ENCODE data around the gene LPCAT1. TPM values are rescaled to one million over a fixed set of nuclear protein-coding genes. Genes with fewer than 3 reads are reported as not detected.

LPCAT1 gene
- total RNA-seq, 1 experiment from 2014 or later: 59.8 TPM

- Histone ChIP-seq H3K9me3 (ENCODE audit: control insufficient read depth, insufficient read depth, low read depth, low read length) (no peaks in the 10 kb centered on the region), H3K4me3 (ENCODE audit: low read depth in 2 of 2, low read length in 2 of 2) (no peak overlapping the region), H3K36me3 (ENCODE audit: control insufficient read depth, insufficient read depth, low read length) (no peaks in the 10 kb centered on the region), H3K4me1 (ENCODE audit: control insufficient read depth, insufficient read depth, low read length) (peaks cover 6% of the 10 kb centered on the region; the same call in 1 of the 2 replicates), H3K27me3 (ENCODE audit: control insufficient read depth, insufficient read depth, low read length) (peaks cover 8% of the 10 kb centered on the region), H3K27ac (ENCODE audit: low read length) (no peak overlapping the region)
- no TSS peak for BruUV-seq (replicated peaks)
- ChIA-PET CTCF (no interaction called here), POLR2A (no interaction called here)
- no peak for TF ChIP-seq REST (IDR thresholded peaks at IDR 0.05; ENCODE audit: insufficient read depth in 1 of 2, low read depth in 2 of 2, low read length in 1 of 2)
- no peak for TF ChIP-seq TCF7L2 (IDR thresholded peaks at IDR 0.05; ENCODE audit: low read depth, low read length)
- TF ChIP-seq POLR2AphosphoS5 (IDR thresholded peaks at IDR 0.05; ENCODE audit: low read depth, low read length): no peak
- no peak for TF ChIP-seq CTCF (IDR thresholded peaks at IDR 0.05)
- TF ChIP-seq SIN3A (IDR thresholded peaks at IDR 0.05; ENCODE audit: borderline replicate concordance, insufficient read depth, low read depth, low read length): no peak
- DNase-seq (ENCODE audit: low read depth, low spot score) (no peak), ATAC-seq (no peak)
- in situ Hi-C loops (cut with HindIII; ENCODE audit: low pct_unique_long_range_greater_than_20kb, low sequenced_read_pairs): no loop called here
- intact Hi-C loops (cut with micrococcal nuclease; ENCODE audit: unreplicated experiment): no loop called here
Measured at GRCh38 chr5:1439388-1440097, 84.2 kb downstream of the LPCAT1 start.

- BruUV-seq (replicated peaks): no TSS peak
- TF ChIP-seq CTCF (IDR thresholded peaks at IDR 0.05): no peak
- no peak for TF ChIP-seq TCF7L2 (IDR thresholded peaks at IDR 0.05; ENCODE audit: low read depth, low read length)
- no peak for TF ChIP-seq SIN3A (IDR thresholded peaks at IDR 0.05; ENCODE audit: borderline replicate concordance, insufficient read depth, low read depth, low read length)
- TF ChIP-seq REST (IDR thresholded peaks at IDR 0.05; ENCODE audit: insufficient read depth in 1 of 2, low read depth in 2 of 2, low read length in 1 of 2): no peak
- no peak for TF ChIP-seq POLR2AphosphoS5 (IDR thresholded peaks at IDR 0.05; ENCODE audit: low read depth, low read length)
- POLR2A ChIA-PET: no interaction called here
- ATAC-seq: no peak
- in situ Hi-C loops (cut with HindIII; ENCODE audit: low pct_unique_long_range_greater_than_20kb, low sequenced_read_pairs): no loop called here
- intact Hi-C loops (cut with micrococcal nuclease; ENCODE audit: unreplicated experiment): no loop called here
- H3K9me3 ChIP-seq (ENCODE audit: control insufficient read depth, insufficient read depth, low read depth, low read length): no peaks in the 10 kb centered on the region
- no peak overlapping the region for H3K4me3 ChIP-seq (ENCODE audit: low read depth in 2 of 2, low read length in 2 of 2)
- no peak overlapping the region for H3K27ac ChIP-seq (ENCODE audit: low read length)
- CTCF ChIA-PET: no interaction called here
- DNase-seq (ENCODE audit: low read depth, low spot score): no peak
- H3K4me1 ChIP-seq (ENCODE audit: control insufficient read depth, insufficient read depth, low read length): peaks cover 6% of the 10 kb centered on the region; the same call in 1 of the 2 replicates
- H3K36me3 ChIP-seq (ENCODE audit: control insufficient read depth, insufficient read depth, low read length): no peaks in the 10 kb centered on the region
- peaks cover 6% of the 10 kb centered on the region for H3K27me3 ChIP-seq (ENCODE audit: control insufficient read depth, insufficient read depth, low read length)
Measured at GRCh38 chr5:1438871-1439270, 84.9 kb downstream of the LPCAT1 start.

All from Panc1 (cell line).